H7 (cell line): Measurements from ENCODE around the gene LANCL2. TPM values are rescaled to one million over a fixed set of nuclear protein-coding genes. Genes with fewer than 3 reads are reported as not detected.

ENCODE experiments used
- DNase-seq: peaks from one replicate; pipeline ENCODE4 v3.0.0; 2012
- H3K27me3 ChIP-seq: 2 replicates; pipeline ENCODE4 v1.6.0; 2011; ENCODE audit warnings: mild to moderate bottlenecking, low read length; ENCODE audit not compliant: control insufficient read depth, insufficient read depth
- H3K36me3 ChIP-seq: replicated peaks from 2 replicates; pipeline ENCODE4 v1.5.1; 2011; ENCODE audit warnings: low read length; ENCODE audit not compliant: control insufficient read depth, insufficient read depth
- H3K4me3 ChIP-seq: 2 replicates; pipeline ENCODE4 v1.5.1; 2011; ENCODE audit warnings: low read depth, mild to moderate bottlenecking, control low read depth, low read length, moderate library complexity; ENCODE audit not compliant: insufficient read depth
- total RNA-seq: library from RNA; depleted of rRNA; stranded (reverse); fragments of >200 nt; shearing (Covaris generic); gene quantifications from 2 replicates; pipeline ENCODE4 v1.2.3, GENCODE V29; 2014

Gene LANCL2
- total RNA-seq, 1 experiment from 2014 or later: 10.7 TPM

- Histone ChIP-seq H3K4me3 (no peak overlapping the region), H3K27me3 (no peaks in the 10 kb centered on the region), H3K36me3 (no peaks in the 10 kb centered on the region)
- DNase-seq: no peak
Measured at GRCh38 chr7:55444786-55445185, 79.6 kb downstream of the LANCL2 start.

DNA sequence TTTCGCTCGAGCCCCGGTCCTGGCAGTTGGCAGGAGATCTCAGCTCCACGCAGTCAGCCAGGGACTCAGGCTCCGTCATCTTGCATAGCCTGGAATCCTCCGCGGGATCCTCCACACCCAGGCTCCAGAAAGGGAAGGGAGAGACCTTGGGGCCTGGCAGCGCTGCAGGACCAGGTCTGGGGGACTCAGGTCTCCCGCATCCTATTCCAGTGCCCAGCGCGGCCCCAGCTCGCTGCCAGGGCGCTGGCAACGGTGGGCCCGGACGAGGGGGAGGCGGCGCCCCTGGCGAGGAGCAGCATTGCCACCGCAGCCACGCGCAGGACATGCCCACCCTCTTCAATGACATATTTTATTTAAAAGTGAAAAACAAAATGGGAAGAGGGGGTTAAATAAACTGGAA, 83.4 kb downstream of the LANCL2 start:
- no peaks in the 10 kb centered on the region for H3K36me3 ChIP-seq
- peak; percentile 38 for DNase-seq
- H3K4me3 ChIP-seq: no peak overlapping the region
- H3K27me3 ChIP-seq: no peaks in the 10 kb centered on the region

DNA sequence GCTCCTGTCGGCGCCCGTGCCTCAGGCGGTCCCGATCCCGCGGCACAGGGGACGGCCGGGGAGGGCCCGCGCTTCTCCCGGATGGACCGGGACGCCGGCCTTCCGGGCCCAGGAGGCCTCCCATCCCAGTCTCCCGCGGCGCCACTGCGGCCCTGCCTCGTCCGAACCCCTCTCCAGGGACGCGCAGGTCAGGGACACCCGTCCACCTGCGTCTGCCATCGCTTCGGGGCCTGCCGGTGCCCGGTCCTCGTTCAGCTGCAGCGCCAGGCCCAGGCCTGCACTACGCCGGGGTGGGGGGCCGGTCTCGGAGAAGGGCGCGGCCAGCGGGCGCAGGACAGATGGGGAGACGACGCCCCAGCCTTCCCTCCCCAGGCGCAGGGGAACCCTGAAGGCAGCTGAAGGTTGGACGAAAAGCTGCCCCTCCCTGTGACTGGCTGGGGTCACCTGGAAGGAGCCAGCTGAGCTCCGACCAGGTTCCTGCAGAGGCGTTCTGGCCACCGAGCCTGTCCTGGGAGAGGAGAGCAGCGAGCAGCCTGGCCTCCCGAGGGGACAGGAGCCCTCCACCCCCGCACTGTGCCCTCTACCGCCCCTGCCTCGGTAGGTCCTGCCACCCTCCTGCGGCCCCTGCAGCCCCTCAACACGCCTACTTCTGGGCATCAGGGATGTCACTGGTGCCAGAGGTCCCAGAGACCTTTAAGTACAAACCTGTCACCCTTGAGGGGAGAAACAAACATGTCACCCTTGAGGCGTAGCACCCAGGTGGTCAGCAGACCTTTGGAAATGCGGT, 84.3 kb downstream of the LANCL2 start:
- peak; percentile 68 for DNase-seq
- no peaks in the 10 kb centered on the region for H3K36me3 ChIP-seq
- H3K27me3 ChIP-seq: no peaks in the 10 kb centered on the region
- no peak overlapping the region for H3K4me3 ChIP-seq

GRCh38 chr7:55449992-55450535, 84.9 kb downstream of the LANCL2 start:
- no peaks in the 10 kb centered on the region for H3K27me3 ChIP-seq
- no peak overlapping the region for H3K4me3 ChIP-seq
- H3K36me3 ChIP-seq: no peaks in the 10 kb centered on the region
- no peak for DNase-seq

GRCh38 chr7:55452971-55453370, 87.8 kb downstream of the LANCL2 start:
- no peak for DNase-seq
- Histone ChIP-seq H3K36me3 (no peaks in the 10 kb centered on the region), H3K4me3 (no peak overlapping the region), H3K27me3 (no peaks in the 10 kb centered on the region)

GRCh38 chr7:55457801-55458200, 92.7 kb downstream of the LANCL2 start:
- Histone ChIP-seq H3K4me3 (no peak overlapping the region), H3K27me3 (no peaks in the 10 kb centered on the region), H3K36me3 (no peaks in the 10 kb centered on the region)
- no peak for DNase-seq

DNA sequence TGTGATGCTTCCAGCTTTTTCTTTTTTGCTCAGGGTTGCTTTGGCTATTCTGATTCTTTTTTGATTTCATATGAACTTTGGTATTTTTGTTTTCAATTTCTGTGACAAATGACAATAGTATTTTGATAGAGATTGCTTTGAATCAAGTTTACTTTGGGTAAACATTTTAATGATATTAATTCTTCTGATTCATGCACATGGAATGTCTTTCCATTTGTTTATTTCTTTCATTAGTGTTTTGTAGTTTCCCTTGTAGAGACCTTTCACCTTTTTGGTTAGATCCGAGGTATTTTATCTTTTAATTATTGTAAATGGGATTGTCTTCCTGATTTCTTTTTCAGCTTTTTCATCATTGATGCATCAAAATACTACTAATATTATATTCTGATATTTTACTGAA, 93.2 kb downstream of the LANCL2 start:
- Histone ChIP-seq H3K27me3 (no peaks in the 10 kb centered on the region), H3K36me3 (no peaks in the 10 kb centered on the region), H3K4me3 (no peak overlapping the region)
- DNase-seq: no peak

- DNase-seq: no peak
- no peaks in the 10 kb centered on the region for H3K27me3 ChIP-seq
- H3K4me3 ChIP-seq: no peak overlapping the region
- peaks cover 4% of the 10 kb centered on the region for H3K36me3 ChIP-seq
Measured at GRCh38 chr7:55463686-55464262, 98.6 kb downstream of the LANCL2 start.

DNA sequence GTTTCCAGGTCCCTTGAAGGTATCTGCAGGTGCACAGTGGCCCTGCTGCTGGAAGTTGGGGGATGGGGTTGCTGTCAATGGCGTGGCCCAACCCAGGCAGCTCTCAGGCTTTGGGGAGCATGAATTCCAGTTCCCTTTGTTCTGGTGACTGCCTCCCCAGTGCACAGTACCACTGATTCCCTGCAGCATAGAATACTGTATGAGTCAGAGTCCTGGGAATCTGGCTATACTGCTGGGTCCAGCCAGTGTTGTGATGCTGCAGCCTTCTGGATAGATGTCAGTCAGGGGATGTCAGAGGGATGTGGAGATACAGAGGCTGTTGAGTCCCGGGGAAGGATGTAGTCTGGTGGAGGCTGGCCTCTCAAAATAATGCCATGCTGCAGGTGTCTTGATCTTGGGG, 99.3 kb downstream of the LANCL2 start:
- DNase-seq: no peak
- Histone ChIP-seq H3K4me3 (no peak overlapping the region), H3K36me3 (peaks cover 4% of the 10 kb centered on the region), H3K27me3 (no peaks in the 10 kb centered on the region)

- no peak for DNase-seq
- no peaks in the 10 kb centered on the region for H3K27me3 ChIP-seq
- peaks cover 4% of the 10 kb centered on the region for H3K36me3 ChIP-seq
- no peak overlapping the region for H3K4me3 ChIP-seq
Measured at GRCh38 chr7:55465691-55466090, 100.6 kb downstream of the LANCL2 start.

DNA sequence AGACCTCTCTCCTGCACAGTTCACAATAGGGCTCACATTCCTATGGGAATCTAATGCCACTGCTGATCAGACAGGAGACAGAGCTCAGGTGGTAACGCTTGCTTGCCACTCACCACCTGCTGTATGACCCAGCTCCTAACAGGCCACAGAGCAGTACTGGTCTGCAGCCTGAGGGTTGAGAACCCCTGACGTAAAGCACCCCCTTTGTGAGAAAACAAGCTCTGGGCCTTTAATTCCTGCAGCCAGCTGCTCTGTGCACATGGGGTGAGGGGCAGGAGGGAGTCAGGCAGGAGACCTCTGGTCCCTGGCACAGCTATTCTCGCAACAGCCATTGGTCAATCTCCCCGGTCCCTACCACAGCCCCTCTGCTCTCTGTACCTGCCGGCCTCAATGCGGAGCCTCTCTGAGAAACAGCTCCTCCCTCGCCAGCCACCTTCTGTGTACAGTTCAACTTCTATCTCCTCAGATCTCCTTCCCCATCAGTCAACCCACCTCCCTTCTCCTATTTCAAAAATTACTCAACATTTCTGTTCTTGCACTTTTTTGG, 102.0 kb downstream of the LANCL2 start:
- no peak for DNase-seq
- no peak overlapping the region for H3K4me3 ChIP-seq
- H3K27me3 ChIP-seq: no peaks in the 10 kb centered on the region
- peaks cover 4% of the 10 kb centered on the region for H3K36me3 ChIP-seq

- peaks cover 4% of the 10 kb centered on the region for H3K36me3 ChIP-seq
- no peak for DNase-seq
- no peaks in the 10 kb centered on the region for H3K27me3 ChIP-seq
- no peak overlapping the region for H3K4me3 ChIP-seq
Measured at GRCh38 chr7:55468495-55468894, 103.4 kb downstream of the LANCL2 start.

GRCh38 chr7:55469271-55469681, 104.1 kb downstream of the LANCL2 start:
- H3K4me3 ChIP-seq: no peak overlapping the region
- no peak for DNase-seq
- H3K36me3 ChIP-seq: peaks cover 3% of the 10 kb centered on the region
- H3K27me3 ChIP-seq: no peaks in the 10 kb centered on the region

DNA sequence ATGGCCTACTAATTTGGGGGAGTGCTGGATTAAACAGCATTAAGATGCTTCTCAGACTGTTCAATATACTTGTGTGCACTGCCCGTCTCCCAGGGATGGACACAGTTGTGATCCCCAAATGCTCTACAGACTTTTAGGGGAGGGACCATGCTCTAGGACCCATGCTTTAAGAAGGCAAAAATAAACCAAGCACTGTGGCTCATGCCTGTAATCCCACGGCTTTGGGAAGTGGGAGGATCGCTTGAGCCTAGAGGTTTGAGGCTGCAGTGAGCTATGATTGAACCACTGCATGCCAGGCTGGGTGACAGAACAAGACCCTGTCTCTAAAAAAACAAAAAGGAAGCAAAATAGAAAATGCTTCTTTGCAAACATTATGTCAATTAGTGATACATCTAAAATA, 104.6 kb downstream of the LANCL2 start:
- H3K36me3 ChIP-seq: peaks cover 1% of the 10 kb centered on the region; the same call in 1 of the 2 replicates
- no peaks in the 10 kb centered on the region for H3K27me3 ChIP-seq
- H3K4me3 ChIP-seq: no peak overlapping the region
- no peak for DNase-seq

- Histone ChIP-seq H3K27me3 (no peaks in the 10 kb centered on the region), H3K4me3 (no peak overlapping the region), H3K36me3 (no peaks in the 10 kb centered on the region; the same call in 1 of the 2 replicates)
- no peak for DNase-seq
Measured at GRCh38 chr7:55470261-55470660, 105.1 kb downstream of the LANCL2 start.
